K562 (cell line): ENCODE results near the gene MED15. TPM values are rescaled to one million over a fixed set of nuclear protein-coding genes. Genes with fewer than 3 reads are reported as not detected.

Source experiments
- CGGBP1 ChIP-seq: fragments of 250-450 bp; sonication (Bioruptor Pico); IDR thresholded peaks from 2 replicates; pipeline ENCODE4 v1.9.0; 2021; ENCODE audit warnings: mild to moderate bottlenecking
- MCM5 ChIP-seq: fragments of 450-650 bp; IDR thresholded peaks from 2 replicates; pipeline ENCODE4 v1.6.1; 2016; ENCODE audit warnings: low read depth
- SRSF9 ChIP-seq: fragments of 200-400 bp; formaldehyde crosslinking; IDR thresholded peaks from 2 replicates; pipeline ENCODE4 v1.6.1; 2017; ENCODE audit warnings: low read depth, low read length, borderline replicate concordance
- ZBTB7A ChIP-seq: IDR thresholded peaks from 2 replicates; pipeline ENCODE4 v1.6.1; 2011; ENCODE audit warnings: low read depth, mild to moderate bottlenecking, low read length, moderate library complexity, borderline replicate concordance; ENCODE audit not compliant: control insufficient read depth
- ZFPM2 ChIP-seq: fragments of 250-450 bp; sonication (Bioruptor Pico); IDR thresholded peaks from 2 replicates; pipeline ENCODE4 v1.5.1; 2022; ENCODE audit warnings: mild to moderate bottlenecking
- ZNF165 ChIP-seq: fragments of 250-450 bp; sonication (Bioruptor Pico); IDR thresholded peaks from 2 replicates; pipeline ENCODE4 v1.4.0; 2020; ENCODE audit warnings: borderline replicate concordance
- ZNF280B ChIP-seq: fragments of 250-450 bp; sonication (Bioruptor Pico); IDR thresholded peaks from 2 replicates; pipeline ENCODE4 v1.5.1; 2021; ENCODE audit warnings: mild to moderate bottlenecking
- ZNF41 ChIP-seq: fragments of 250-450 bp; sonication (Bioruptor Pico); conservative IDR thresholded peaks from 2 replicates; pipeline ENCODE4 v1.4.0; 2020; ENCODE audit warnings: mild to moderate bottlenecking
- polyA plus RNA-seq, 8 experiments: library from polyadenylated mRNA; depleted of rRNA in 4 of 8; stranded (reverse) in 5 of 8; unstranded in 3 of 8; fragments of >200 nt; fragmentation: Nextera tagmentation in 2 of 8; fragmentation: Illumina TruSeq in 1 of 8; extraction: Ambion mirVana in 2 of 8; extraction: Trizol in 1 of 8; gene quantifications; 2 replicates each; pipeline versions ENCODE4 v1.2.1 to v1.2.3, GENCODE V29; 2011 to 2014; ENCODE audit warnings: inconsistent platforms in 1 of 8, missing spikeins in 1 of 8
- total RNA-seq, 7 experiments: library from RNA; depleted of rRNA in 6 of 7; stranded (reverse); fragments of >200 nt in 6 of 7; fragmentation: Illumina TruSeq in 2 of 7; extraction: Trizol in 2 of 7; gene quantifications; 2 replicates each; pipeline versions ENCODE4 v1.2.1 to v1.2.3, GENCODE V29; 2011 to 2021; ENCODE audit warnings: low replicate concordance in 1 of 7
- TF ChIP-seq, protein P1 (sequence below): sonication (generic); formaldehyde crosslinking; IDR thresholded peaks from 2 replicates; pipeline ENCODE4 v1.8.1; 2023; ENCODE audit warnings: missing genetic modification reagents, mild to moderate bottlenecking, borderline replicate concordance
- TF ChIP-seq, protein P2 (sequence below): sonication (generic); formaldehyde crosslinking; IDR thresholded peaks from 2 replicates; pipeline ENCODE4 v1.9.0; 2022; ENCODE audit warnings: mild to moderate bottlenecking, missing genetic modification reagents
- TF ChIP-seq, protein P3 (sequence below), 2 experiments: IDR thresholded peaks in 1 of 2; conservative IDR thresholded peaks in 1 of 2; 2 replicates each; pipeline ENCODE4 v1.6.1; 2016; ENCODE audit warnings: low read depth in 2 of 2, mild to moderate bottlenecking in 1 of 2, missing compliant biosample characterization in 1 of 2, missing genetic modification characterization in 1 of 2, moderate library complexity in 1 of 2

The MED15 gene
- total and polyA plus RNA-seq, 9 of the 15 experiments (the other 6 are each of a cell fraction or from before 2014, with no cell fraction given) = 4.0 to 271 (median 60.1) TPM

GRCh38 chr22:20635227-20635591, 127.8 kb downstream of the MED15 start (continued):
- TF ChIP-seq, protein P1, sequence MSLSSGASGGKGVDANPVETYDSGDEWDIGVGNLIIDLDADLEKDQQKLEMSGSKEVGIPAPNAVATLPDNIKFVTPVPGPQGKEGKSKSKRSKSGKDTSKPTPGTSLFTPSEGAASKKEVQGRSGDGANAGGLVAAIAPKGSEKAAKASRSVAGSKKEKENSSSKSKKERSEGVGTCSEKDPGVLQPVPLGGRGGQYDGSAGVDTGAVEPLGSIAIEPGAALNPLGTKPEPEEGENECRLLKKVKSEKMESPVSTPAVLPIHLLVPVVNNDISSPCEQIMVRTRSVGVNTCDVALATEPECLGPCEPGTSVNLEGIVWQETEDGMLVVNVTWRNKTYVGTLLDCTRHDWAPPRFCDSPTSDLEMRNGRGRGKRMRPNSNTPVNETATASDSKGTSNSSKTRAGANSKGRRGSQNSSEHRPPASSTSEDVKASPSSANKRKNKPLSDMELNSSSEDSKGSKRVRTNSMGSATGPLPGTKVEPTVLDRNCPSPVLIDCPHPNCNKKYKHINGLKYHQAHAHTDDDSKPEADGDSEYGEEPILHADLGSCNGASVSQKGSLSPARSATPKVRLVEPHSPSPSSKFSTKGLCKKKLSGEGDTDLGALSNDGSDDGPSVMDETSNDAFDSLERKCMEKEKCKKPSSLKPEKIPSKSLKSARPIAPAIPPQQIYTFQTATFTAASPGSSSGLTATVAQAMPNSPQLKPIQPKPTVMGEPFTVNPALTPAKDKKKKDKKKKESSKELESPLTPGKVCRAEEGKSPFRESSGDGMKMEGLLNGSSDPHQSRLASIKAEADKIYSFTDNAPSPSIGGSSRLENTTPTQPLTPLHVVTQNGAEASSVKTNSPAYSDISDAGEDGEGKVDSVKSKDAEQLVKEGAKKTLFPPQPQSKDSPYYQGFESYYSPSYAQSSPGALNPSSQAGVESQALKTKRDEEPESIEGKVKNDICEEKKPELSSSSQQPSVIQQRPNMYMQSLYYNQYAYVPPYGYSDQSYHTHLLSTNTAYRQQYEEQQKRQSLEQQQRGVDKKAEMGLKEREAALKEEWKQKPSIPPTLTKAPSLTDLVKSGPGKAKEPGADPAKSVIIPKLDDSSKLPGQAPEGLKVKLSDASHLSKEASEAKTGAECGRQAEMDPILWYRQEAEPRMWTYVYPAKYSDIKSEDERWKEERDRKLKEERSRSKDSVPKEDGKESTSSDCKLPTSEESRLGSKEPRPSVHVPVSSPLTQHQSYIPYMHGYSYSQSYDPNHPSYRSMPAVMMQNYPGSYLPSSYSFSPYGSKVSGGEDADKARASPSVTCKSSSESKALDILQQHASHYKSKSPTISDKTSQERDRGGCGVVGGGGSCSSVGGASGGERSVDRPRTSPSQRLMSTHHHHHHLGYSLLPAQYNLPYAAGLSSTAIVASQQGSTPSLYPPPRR = 0 out of 2 replicates have a peak, but pooled peaks have one; percentile 3
- TF ChIP-seq SRSF9 (no peak), ZBTB7A (0 out of 2 replicates have a peak, but pooled peaks have one; percentile 5), ZNF280B (CRISPR knock-in tag) (0 out of 2 replicates have a peak, but pooled peaks have one; percentile 50), ZFPM2 (no peak), ZNF165 (CRISPR knock-in tag) (no peak), ZNF41 (no peak), CGGBP1 (CRISPR knock-in tag) (no peak), MCM5 (no peak)
- TF ChIP-seq, protein P2, sequence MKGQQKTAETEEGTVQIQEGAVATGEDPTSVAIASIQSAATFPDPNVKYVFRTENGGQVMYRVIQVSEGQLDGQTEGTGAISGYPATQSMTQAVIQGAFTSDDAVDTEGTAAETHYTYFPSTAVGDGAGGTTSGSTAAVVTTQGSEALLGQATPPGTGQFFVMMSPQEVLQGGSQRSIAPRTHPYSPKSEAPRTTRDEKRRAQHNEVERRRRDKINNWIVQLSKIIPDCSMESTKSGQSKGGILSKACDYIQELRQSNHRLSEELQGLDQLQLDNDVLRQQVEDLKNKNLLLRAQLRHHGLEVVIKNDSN (CRISPR knock-in tag) = peak; percentile 3; the same call in 1 of the 2 replicates
- TF ChIP-seq, protein P3, sequence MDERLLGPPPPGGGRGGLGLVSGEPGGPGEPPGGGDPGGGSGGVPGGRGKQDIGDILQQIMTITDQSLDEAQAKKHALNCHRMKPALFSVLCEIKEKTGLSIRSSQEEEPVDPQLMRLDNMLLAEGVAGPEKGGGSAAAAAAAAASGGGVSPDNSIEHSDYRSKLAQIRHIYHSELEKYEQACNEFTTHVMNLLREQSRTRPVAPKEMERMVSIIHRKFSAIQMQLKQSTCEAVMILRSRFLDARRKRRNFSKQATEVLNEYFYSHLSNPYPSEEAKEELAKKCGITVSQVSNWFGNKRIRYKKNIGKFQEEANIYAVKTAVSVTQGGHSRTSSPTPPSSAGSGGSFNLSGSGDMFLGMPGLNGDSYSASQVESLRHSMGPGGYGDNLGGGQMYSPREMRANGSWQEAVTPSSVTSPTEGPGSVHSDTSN (CRISPR knock-in tag; IDR thresholded peaks at IDR 0.05; ENCODE audit: low read depth) = 0 out of 2 replicates have a peak, but pooled peaks have one; percentile 23
- TF ChIP-seq, protein P3 (tag; conservative IDR thresholded peaks at IDR 0.05; ENCODE audit: low read depth) = no peak
- TF ChIP-seq, all 486 proteins: peak for 8
